GM12878 (cell line): Measurements from ENCODE around the gene OSBPL10. TPM values are rescaled to one million over a fixed set of nuclear protein-coding genes. Genes with fewer than 3 reads are reported as not detected.

Experiments used
- ATAC-seq: fragments of 200-7000 bp; cut with Tn5 transposase; 3 replicates; pipeline ENCODE4 v1.9.1; 2020; ENCODE audit warnings: mild to moderate bottlenecking, moderate library complexity
- BruUV-seq: library from RNA; stranded (reverse); fragments of 400-500 nt; replicated peaks from 2 replicates; lab custom pipeline; 2021; lab: Mats Ljungman, UMichigan
- CTCF ChIA-PET: fragments of 300-600 bp; sonication (Branson Sonifier 250); formaldehyde crosslinking; extraction: SDS; loops from one replicate; lab custom pipeline; 2021; ENCODE audit warnings: inconsistent platforms; lab: Yijun Ruan, JAX
- POLR2A ChIA-PET: fragments of 350-600 bp; formaldehyde crosslinking; extraction: SDS; loops from one replicate; lab custom pipeline; 2021; ENCODE audit warnings: inconsistent platforms; lab: Charles Lee
- RAD21 ChIA-PET: fragments of 300-600 bp; sonication (Branson Sonifier 250); formaldehyde crosslinking; loops from one replicate; lab custom pipeline; 2023; ENCODE audit warnings: antibody characterized with exemption; ENCODE audit not compliant: unreplicated experiment; lab: Charles Lee
- SMC1A ChIA-PET: fragments of 300-600 bp; sonication (Branson Sonifier 250); formaldehyde crosslinking; loops from one replicate; lab custom pipeline; 2023; ENCODE audit not compliant: unreplicated experiment, uncharacterized antibody; lab: Charles Lee
- DNase-seq: peaks from one replicate; pipeline ENCODE4 v3.0.0-alpha.2; 2011; ENCODE audit warnings: low read depth, low spot score
- FAIRE-seq: peaks from 3 replicates; lab custom pipeline; 2011; peaks lifted over from hg19 to GRCh38; lab: Jason Lieb, UNC
- H2AFZ ChIP-seq: 2 replicates; pipeline ENCODE4 v1.6.0; 2011; ENCODE audit warnings: low read depth, low read length, control low read depth; ENCODE audit not compliant: control insufficient read depth
- H3K27ac ChIP-seq: 2 replicates; pipeline ENCODE4 v1.5.1; 2011; ENCODE audit warnings: control low read depth; ENCODE audit not compliant: control insufficient read depth, insufficient read depth
- H3K27me3 ChIP-seq, 2 experiments: replicated peaks in 1 of 2; 2 replicates each; pipeline versions ENCODE4 v1.6.0 to v1.6.1; 2011; ENCODE audit warnings: low read length in 1 of 2; ENCODE audit not compliant: control insufficient read depth in 2 of 2, insufficient read depth in 2 of 2
- H3K36me3 ChIP-seq, 2 experiments: 2 replicates each; pipeline ENCODE4 v1.5.1; 2011; ENCODE audit warnings: low read length in 1 of 2; ENCODE audit not compliant: control insufficient read depth in 2 of 2, insufficient read depth in 2 of 2
- H3K4me1 ChIP-seq: 2 replicates; pipeline ENCODE4 v1.6.1; 2011; ENCODE audit warnings: mild to moderate bottlenecking, low read length, moderate library complexity, mixed read lengths; ENCODE audit not compliant: control insufficient read depth, insufficient read depth
- H3K4me2 ChIP-seq: 2 replicates; pipeline ENCODE4 v1.6.0; 2011; ENCODE audit warnings: control low read depth; ENCODE audit not compliant: control insufficient read depth, insufficient read depth
- H3K4me3 ChIP-seq: fragments of 200-600 bp; sonication (generic); 2 replicates; pipeline ENCODE4 v1.5.1; 2016
- H3K79me2 ChIP-seq: 2 replicates; pipeline ENCODE4 v1.6.0; 2011; ENCODE audit warnings: low read length; ENCODE audit not compliant: control insufficient read depth, insufficient read depth
- H3K9ac ChIP-seq: 2 replicates; pipeline ENCODE4 v1.8.0; 2011; ENCODE audit warnings: low read length, control low read depth, mixed read lengths; ENCODE audit not compliant: control insufficient read depth, insufficient read depth
- H3K9me3 ChIP-seq: replicated peaks from 3 replicates; pipeline ENCODE4 v1.5.1; 2011; ENCODE audit warnings: mild to moderate bottlenecking, low read length; ENCODE audit not compliant: control insufficient read depth, insufficient read depth
- H4K20me1 ChIP-seq: 2 replicates; pipeline ENCODE4 v1.6.0; 2011; ENCODE audit not compliant: control insufficient read depth, insufficient read depth
- BCL11A ChIP-seq: IDR thresholded peaks from 2 replicates; pipeline ENCODE4 v1.6.1; 2011; ENCODE audit warnings: low read depth, low read length
- BCLAF1 ChIP-seq: fragments of 450-650 bp; IDR thresholded peaks from 2 replicates; pipeline ENCODE4 v1.6.1; 2017; ENCODE audit warnings: antibody characterized with exemption, mild to moderate bottlenecking, moderate library complexity
- ESRRA ChIP-seq: IDR thresholded peaks from 2 replicates; pipeline ENCODE4 v1.6.1; 2012; ENCODE audit warnings: mild to moderate bottlenecking, low read length, improper control_type of control experiment
- GABPA ChIP-seq: IDR thresholded peaks from 2 replicates; pipeline ENCODE4 v1.6.1; 2014; ENCODE audit warnings: antibody characterized with exemption, low read depth, mild to moderate bottlenecking, inconsistent platforms
- NFXL1 ChIP-seq: fragments of 450-650 bp; IDR thresholded peaks from 2 replicates; pipeline ENCODE4 v1.6.1; 2017; ENCODE audit warnings: antibody characterized with exemption, mild to moderate bottlenecking, borderline replicate concordance
- NR2C1 ChIP-seq: fragments of 450-650 bp; IDR thresholded peaks from 2 replicates; pipeline ENCODE4 v1.6.1; 2017; ENCODE audit warnings: antibody characterized with exemption, mild to moderate bottlenecking, moderate library complexity
- NRF1 ChIP-seq: conservative IDR thresholded peaks from 2 replicates; pipeline ENCODE4 v1.6.1; 2011; ENCODE audit warnings: mild to moderate bottlenecking, low read depth, low read length, improper control_type of control experiment
- RUNX3 ChIP-seq: IDR thresholded peaks from 2 replicates; pipeline ENCODE4 v1.6.1; 2012; ENCODE audit warnings: low read length, inconsistent platforms
- ZZZ3 ChIP-seq: IDR thresholded peaks from 2 replicates; pipeline ENCODE4 v1.6.1; 2011; ENCODE audit warnings: low read depth; ENCODE audit not compliant: control insufficient read depth, insufficient read length
- WGBS: methylation state at CpG from one replicate; pipeline ENCODE4 v1.1.6; 2016; ENCODE audit warnings: low lambda C conversion rate; ENCODE audit not compliant: insufficient replicate concordance, insufficient coverage; ENCODE audit errors: missing lambda C conversion rate; 5-methylcytosine and 5-hydroxymethylcytosine counted together
- in situ Hi-C: fragments of 300-500 bp; cut with MboI; formaldehyde crosslinking; loops from 9 replicates; pipeline ENCODE4 v1.14.3; 2018; ENCODE audit warnings: mixed read lengths
- intact Hi-C: fragments of 100-400 bp; cut with micrococcal nuclease; formaldehyde crosslinking; loops from one replicate; pipeline ENCODE4 v1.14.2; 2022; ENCODE audit not compliant: unreplicated experiment
- polyA plus RNA-seq, 11 experiments: library from polyadenylated mRNA; depleted of rRNA in 4 of 11; unstranded in 6 of 11; stranded (reverse) in 5 of 11; fragments of >200 nt; fragmentation: Nextera tagmentation in 4 of 11; fragmentation: Illumina TruSeq in 1 of 11; extraction: Ambion mirVana in 4 of 11; extraction: Trizol in 1 of 11; gene quantifications; 1 replicate in 1 of 11; 2 replicates in 10 of 11; pipeline versions ENCODE4 v1.2.1 to v1.2.3, GENCODE V29; 2011 to 2016; ENCODE audit warnings: inconsistent platforms in 2 of 11, missing spikeins in 2 of 11, low read depth in 1 of 11
- total RNA-seq, 4 experiments: library from RNA; depleted of rRNA in 3 of 4; stranded (reverse); fragments of >200 nt in 3 of 4; fragmentation: Illumina TruSeq in 1 of 4; extraction: Trizol in 1 of 4; gene quantifications; 2 replicates each; pipeline versions ENCODE4 v1.2.1 to v1.2.3, GENCODE V29; 2013 to 2021

The OSBPL10 gene
- total and polyA plus RNA-seq, 10 of the 15 experiments (the other 5 are each of a cell fraction or from before 2014, with no cell fraction given) = 0.03 to 0.25 (median 0.09) TPM; not detected in 5

GRCh38 chr3:31634476-31634875 lies 346.6 kb downstream of the OSBPL10 start (continued):
- TF ChIP-seq BCLAF1 (no peak), NR2C1 (no peak), ESRRA (no peak), NFXL1 (no peak), NRF1 (no peak), ZZZ3 (no peak), BCL11A (no peak)

- WGBS = 33% methylated on average over 5 of the region's 5 CpGs
- ChIA-PET RAD21 (interaction anchor here (0.7 kb wide), 1 partner anchor 97 kb away, joined by 4 read pairs; no protein-coding TSS in a partner anchor), POLR2A (interaction anchor here (0.5 to 0.9 kb wide), 3 partner anchors 12 to 83 kb away, joined by 3 read pairs; no protein-coding TSS in a partner anchor), CTCF (interaction anchor here (0.6 to 1.2 kb wide), 3 partner anchors 9 to 123 kb away, joined by 3 to 4 read pairs (median 3); no protein-coding TSS in a partner anchor), SMC1A (interaction anchor here (0.8 to 1.5 kb wide), 3 partner anchors 20 to 410 kb away, joined by 3 read pairs; no protein-coding TSS in a partner anchor)
- 0 out of 2 replicates have a peak overlapping the region, but pooled peaks have one; percentile 2 for H3K27ac ChIP-seq
- H3K27me3 ChIP-seq = no peaks in the 10 kb centered on the region
- DNase-seq = no peak
- in situ Hi-C loops = no loop called here
- peak; percentile 46 for ATAC-seq
- H3K4me2 ChIP-seq = no peak overlapping the region
- peaks cover 6% of the 10 kb centered on the region for H3K4me1 ChIP-seq
- H2AFZ ChIP-seq = no peak overlapping the region
- peaks cover 5 to 22% of the 10 kb centered on the region in 2 experiments; a peak in 3 of 4 replicates for H3K36me3 ChIP-seq
- intact Hi-C loops = no loop called here
- no peaks in the 10 kb centered on the region for H3K79me2 ChIP-seq
- no peaks in the 10 kb centered on the region for H3K9me3 ChIP-seq
- H3K4me3 ChIP-seq = no peak overlapping the region
- no TSS peak for BruUV-seq
- H4K20me1 ChIP-seq = no peaks in the 10 kb centered on the region
- H3K9ac ChIP-seq = no peak overlapping the region
- no peak for FAIRE-seq
- peak; percentile 24; the same call in 1 of the 2 replicates for TF ChIP-seq RUNX3
- no peak for TF ChIP-seq GABPA
Measured at GRCh38 chr3:31629054-31629453, 352.0 kb downstream of the OSBPL10 start.
